Measurements from ENCODE around the gene HS3ST3B1. TPM values are rescaled to one million over a fixed set of nuclear protein-coding genes. Genes with fewer than 3 reads are reported as not detected.

Gene HS3ST3B1
- total RNA-seq, 1 donor from 2014 or later: 8.7 TPM

GRCh38 chr17:14318109-14318917 lies 17.4 kb downstream of the HS3ST3B1 start:
- TF ChIP-seq CTCF (IDR thresholded peaks at IDR 0.05; ENCODE audit: insufficient read depth, low read depth, low read length) (no peak), EZH2 (IDR thresholded peaks at IDR 0.05; ENCODE audit: insufficient read depth, low read length) (no peak)
- H3K27ac ChIP-seq (ENCODE audit: low read depth, low read length): no peak overlapping the region
- peaks cover 84% of the 10 kb centered on the region for H4K20me1 ChIP-seq (ENCODE audit: insufficient read depth, low read length)
- no peaks in the 10 kb centered on the region for H3K9me3 ChIP-seq (ENCODE audit: insufficient read depth, low read depth, low read length)
- peaks cover 9% of the 10 kb centered on the region for H3K36me3 Mint-ChIP-seq (ENCODE audit: low read depth, unreplicated experiment)
- H3K4me3 ChIP-seq (ENCODE audit: insufficient read depth, low read depth, low read length): no peak overlapping the region
- no peaks in the 10 kb centered on the region for H3K9me3 Mint-ChIP-seq (ENCODE audit: unreplicated experiment)
- DNase-seq (ENCODE audit: low read depth): no peak
- peaks cover 85% of the 10 kb centered on the region for H3K79me2 ChIP-seq (ENCODE audit: insufficient read depth, low read length)
- H3K27me3 Mint-ChIP-seq (ENCODE audit: low read depth, unreplicated experiment): no peaks in the 10 kb centered on the region
- H3K4me2 ChIP-seq (ENCODE audit: low read length): no peak overlapping the region
- no peak overlapping the region for H3K27ac Mint-ChIP-seq (ENCODE audit: unreplicated experiment)
- FAIRE-seq: no peak
- H3K4me1 ChIP-seq (ENCODE audit: insufficient read depth, low read length): peaks cover 19% of the 10 kb centered on the region
- no peaks in the 10 kb centered on the region for H3K36me3 ChIP-seq (ENCODE audit: insufficient read depth, low read length)
- peaks cover 23% of the 10 kb centered on the region for H3K4me1 Mint-ChIP-seq (ENCODE audit: low read depth, unreplicated experiment)
- H3K27me3 ChIP-seq (ENCODE audit: insufficient read depth, low read length): no peaks in the 10 kb centered on the region
- no peak overlapping the region for H2AFZ ChIP-seq (ENCODE audit: low read depth, low read length)
- no peak overlapping the region for H3K9ac ChIP-seq (ENCODE audit: low read length)
- no peak overlapping the region for H3K4me3 Mint-ChIP-seq (ENCODE audit: unreplicated experiment)

GRCh38 chr17:14318918-14319205 lies 18.0 kb downstream of the HS3ST3B1 start:
- H4K20me1 ChIP-seq (ENCODE audit: insufficient read depth, low read length): peaks cover 90% of the 10 kb centered on the region
- DNase-seq (ENCODE audit: low read depth) (no peak), FAIRE-seq (no peak)
- Mint-ChIP-seq H3K36me3 (ENCODE audit: low read depth, unreplicated experiment) (peaks cover 8% of the 10 kb centered on the region), H3K4me3 (ENCODE audit: unreplicated experiment) (no peak overlapping the region), H3K9me3 (ENCODE audit: unreplicated experiment) (no peaks in the 10 kb centered on the region), H3K27ac (ENCODE audit: unreplicated experiment) (no peak overlapping the region), H3K4me1 (ENCODE audit: low read depth, unreplicated experiment) (peaks cover 23% of the 10 kb centered on the region), H3K27me3 (ENCODE audit: low read depth, unreplicated experiment) (no peaks in the 10 kb centered on the region)
- no peak overlapping the region for H2AFZ ChIP-seq (ENCODE audit: low read depth, low read length)
- TF ChIP-seq CTCF (IDR thresholded peaks at IDR 0.05; ENCODE audit: insufficient read depth, low read depth, low read length) (no peak), EZH2 (IDR thresholded peaks at IDR 0.05; ENCODE audit: insufficient read depth, low read length) (no peak)
- no peaks in the 10 kb centered on the region for H3K9me3 ChIP-seq (ENCODE audit: insufficient read depth, low read depth, low read length)
- H3K79me2 ChIP-seq (ENCODE audit: insufficient read depth, low read length): peaks cover 90% of the 10 kb centered on the region
- no peak overlapping the region for H3K4me2 ChIP-seq (ENCODE audit: low read length)
- no peak overlapping the region for H3K9ac ChIP-seq (ENCODE audit: low read length)
- no peak overlapping the region for H3K4me3 ChIP-seq (ENCODE audit: insufficient read depth, low read depth, low read length)
- H3K27ac ChIP-seq (ENCODE audit: low read depth, low read length): no peak overlapping the region
- no peaks in the 10 kb centered on the region for H3K36me3 ChIP-seq (ENCODE audit: insufficient read depth, low read length)
- H3K4me1 ChIP-seq (ENCODE audit: insufficient read depth, low read length): peaks cover 19% of the 10 kb centered on the region
- H3K27me3 ChIP-seq (ENCODE audit: insufficient read depth, low read length): no peaks in the 10 kb centered on the region

DNA sequence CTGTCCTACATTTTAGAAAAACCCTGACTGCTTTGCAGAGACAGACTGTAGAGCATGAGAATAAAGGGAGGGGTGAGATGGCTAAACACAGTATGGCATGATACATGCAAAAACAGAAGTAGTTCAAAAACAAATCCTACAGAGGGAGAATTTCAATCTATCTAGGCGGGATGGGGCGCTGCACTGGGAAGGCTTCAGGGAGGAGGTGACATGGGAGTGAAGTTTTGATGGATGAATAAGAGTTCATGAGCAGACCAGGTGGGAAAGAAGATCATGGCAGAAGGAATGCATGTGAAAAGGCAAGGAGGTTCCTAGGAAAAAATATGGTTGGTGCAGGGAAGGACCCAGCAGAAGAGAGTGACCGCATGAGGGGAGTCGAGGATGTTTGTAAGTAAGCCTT lies 19.2 kb downstream of the HS3ST3B1 start:
- Histone ChIP-seq H3K9ac (ENCODE audit: low read length) (no peak overlapping the region), H3K9me3 (ENCODE audit: insufficient read depth, low read depth, low read length) (no peaks in the 10 kb centered on the region), H3K27ac (ENCODE audit: low read depth, low read length) (no peak overlapping the region), H3K27me3 (ENCODE audit: insufficient read depth, low read length) (no peaks in the 10 kb centered on the region), H3K4me1 (ENCODE audit: insufficient read depth, low read length) (peaks cover 19% of the 10 kb centered on the region), H4K20me1 (ENCODE audit: insufficient read depth, low read length) (peaks cover 90% of the 10 kb centered on the region), H2AFZ (ENCODE audit: low read depth, low read length) (no peak overlapping the region), H3K79me2 (ENCODE audit: insufficient read depth, low read length) (peaks cover 90% of the 10 kb centered on the region), H3K4me2 (ENCODE audit: low read length) (no peak overlapping the region), H3K4me3 (ENCODE audit: insufficient read depth, low read depth, low read length) (no peak overlapping the region), H3K36me3 (ENCODE audit: insufficient read depth, low read length) (no peaks in the 10 kb centered on the region)
- FAIRE-seq (no peak), DNase-seq (ENCODE audit: low read depth) (no peak)
- no peak overlapping the region for H3K4me3 Mint-ChIP-seq (ENCODE audit: unreplicated experiment)
- H3K4me1 Mint-ChIP-seq (ENCODE audit: low read depth, unreplicated experiment): peaks cover 23% of the 10 kb centered on the region
- H3K9me3 Mint-ChIP-seq (ENCODE audit: unreplicated experiment): no peaks in the 10 kb centered on the region
- peaks cover 5% of the 10 kb centered on the region for H3K36me3 Mint-ChIP-seq (ENCODE audit: low read depth, unreplicated experiment)
- H3K27me3 Mint-ChIP-seq (ENCODE audit: low read depth, unreplicated experiment): no peaks in the 10 kb centered on the region
- H3K27ac Mint-ChIP-seq (ENCODE audit: unreplicated experiment): no peak overlapping the region
- TF ChIP-seq CTCF (IDR thresholded peaks at IDR 0.05; ENCODE audit: insufficient read depth, low read depth, low read length) (no peak), EZH2 (IDR thresholded peaks at IDR 0.05; ENCODE audit: insufficient read depth, low read length) (no peak)

Measured in astrocyte (in vitro differentiated cells and primary cell).